Motor neuron (in vitro differentiated cells): ENCODE data around the gene PDE10A. TPM values are rescaled to one million over a fixed set of nuclear protein-coding genes. Genes with fewer than 3 reads are reported as not detected.
A peak's percentile ranks its signal among the peaks of the same experiment; 100 is the strongest.

Experiments
- ATAC-seq, 8 experiments: fragments of 200-7000 bp; cut with Tn5 transposase; replicated peaks in 6 of 8; 2 replicates each; pipeline ENCODE4 v1.8.0; 2021; ENCODE audit warnings: mild to moderate bottlenecking in 8 of 8, moderate library complexity in 8 of 8
- H3K27ac ChIP-seq, 2 donors: fragments of 250-450 bp; sonication (Bioruptor Pico); 2 replicates each; pipeline ENCODE4 v1.9.0; 2021; ENCODE audit warnings: antibody characterized with exemption in 2 of 2, mild to moderate bottlenecking in 2 of 2, moderate library complexity in 1 of 2
- H3K4me1 ChIP-seq, 2 donors: fragments of 250-450 bp; sonication (Bioruptor Pico); replicated peaks in 1 of 2; 2 replicates each; pipeline ENCODE4 v1.6.1; 2021; ENCODE audit warnings: antibody characterized with exemption in 2 of 2, mild to moderate bottlenecking in 2 of 2, moderate library complexity in 1 of 2
- H3K4me3 ChIP-seq, 5 donors: fragments of 250-450 bp; sonication (Bioruptor Pico); 2 replicates each; pipeline ENCODE4 v1.9.0; 2021; ENCODE audit warnings: antibody characterized with exemption in 5 of 5, mild to moderate bottlenecking in 5 of 5, moderate library complexity in 4 of 5
- WGBS, 10 experiments: fragments of 450-650 bp; shearing (Covaris generic); methylation state at CpG; one replicate each; pipeline ENCODE4 v1.0.0; 2022; 5-methylcytosine and 5-hydroxymethylcytosine counted together
- in situ Hi-C, 9 experiments: fragments of 400-800 bp; cut with MboI; loops; one replicate each; pipeline ENCODE4 v1.15.0; 2021; ENCODE audit warnings: low sequenced_read_pairs in 9 of 9, low pct_unique_long_range_greater_than_20kb in 2 of 9; ENCODE audit not compliant: unreplicated experiment in 9 of 9
- total RNA-seq, 8 experiments: library from RNA; unstranded; fragments of 300-600 nt; gene quantifications; 2 replicates each; pipeline versions ENCODE4 v1.2.3 to v1.2.4, GENCODE V29; 2022

Gene PDE10A
- total RNA-seq, 8 experiments from 2014 or later, result 1.0 to 15.4 (median 14.5) TPM

GRCh38 chr6:165580136-165580535, 82.9 kb downstream of the PDE10A start:
- in situ Hi-C loops, result no loop called here
- ATAC-seq, result no peak
- Histone ChIP-seq H3K27ac (no peak overlapping the region), H3K4me1 (no peaks in the 10 kb centered on the region), H3K4me3 (no peak overlapping the region)
- WGBS, 10 experiments, result 8 to 100% (median 91%) methylated on average over 2 to 3 of the region's 3 CpGs

GRCh38 chr6:165579151-165579550, 83.9 kb downstream of the PDE10A start:
- Histone ChIP-seq H3K4me3 (no peak overlapping the region), H3K27ac (no peak overlapping the region), H3K4me1 (no peaks in the 10 kb centered on the region)
- in situ Hi-C loops, result no loop called here
- ATAC-seq, result no peak

- WGBS, 10 experiments, result 15 to 98% methylated on average over 5 to 7 of the region's 13 CpGs; no CpG with 5 or more reads in 8 of the 10 experiments
- Histone ChIP-seq H3K4me3 (no peak overlapping the region), H3K27ac (no peak overlapping the region), H3K4me1 (no peaks in the 10 kb centered on the region)
- no peak for ATAC-seq
- in situ Hi-C loops, result no loop called here
Measured at GRCh38 chr6:165577556-165577955, 85.5 kb downstream of the PDE10A start.

GRCh38 chr6:165575158-165575549, 87.9 kb downstream of the PDE10A start:
- 0 to 81% (median 53%) methylated on average over 2 to 3 of the region's 3 CpGs; no CpG with 5 or more reads in 3 of the 10 experiments for WGBS, 10 experiments
- H3K4me3 ChIP-seq, result no peak overlapping the region
- H3K4me1 ChIP-seq, result no peaks in the 10 kb centered on the region
- no peak overlapping the region for H3K27ac ChIP-seq
- in situ Hi-C loops, result no loop called here
- ATAC-seq, result no peak

GRCh38 chr6:165574220-165575157, 88.6 kb downstream of the PDE10A start:
- Histone ChIP-seq H3K27ac (no peak overlapping the region), H3K4me1 (no peaks in the 10 kb centered on the region), H3K4me3 (no peak overlapping the region)
- 30 to 97% (median 89%) methylated on average over 3 to 6 of the region's 6 CpGs; no CpG with 5 or more reads in 1 of the 10 experiments for WGBS, 10 experiments
- no peak for ATAC-seq
- in situ Hi-C loops, result no loop called here

DNA sequence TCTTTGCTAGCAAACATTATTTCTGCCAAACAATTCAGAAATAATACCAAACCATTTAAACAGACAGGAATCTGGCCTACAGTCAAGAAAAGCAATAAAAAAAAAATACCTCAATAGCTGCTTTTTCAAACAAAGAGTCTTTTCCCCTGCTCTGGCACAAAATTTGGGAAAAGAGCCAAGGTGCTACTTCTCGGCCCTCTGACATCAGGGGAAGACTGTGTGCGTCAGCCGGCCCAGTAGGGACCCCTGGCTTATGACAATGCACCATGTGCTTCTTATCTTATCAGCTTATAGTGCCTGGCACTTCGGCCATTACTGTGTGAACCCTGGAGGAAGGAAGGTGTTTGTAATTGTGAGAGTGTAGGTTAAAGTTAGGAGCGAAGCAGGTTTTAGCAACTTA, 89.4 kb downstream of the PDE10A start:
- no peaks in the 10 kb centered on the region for H3K4me1 ChIP-seq
- ATAC-seq, result peak in 1 of 8 experiments; percentile 55
- no peak overlapping the region for H3K4me3 ChIP-seq
- 3 to 100% (median 84%) methylated on average over 2 to 5 of the region's 5 CpGs; no CpG with 5 or more reads in 2 of the 10 experiments for WGBS, 10 experiments
- in situ Hi-C loops, result no loop called here
- H3K27ac ChIP-seq, result no peak overlapping the region

- H3K27ac ChIP-seq, result no peak overlapping the region
- ATAC-seq, result no peak
- no peaks in the 10 kb centered on the region for H3K4me1 ChIP-seq
- in situ Hi-C loops, result no loop called here
- WGBS, 10 experiments, result 6 to 100% (median 93%) methylated on average over 1 to 3 of the region's 3 CpGs; no CpG with 5 or more reads in 1 of the 10 experiments
- no peak overlapping the region for H3K4me3 ChIP-seq
Measured at GRCh38 chr6:165571721-165572132, 91.3 kb downstream of the PDE10A start.

- H3K27ac ChIP-seq, result no peak overlapping the region
- no peak for ATAC-seq
Measured at GRCh38 chr6:165571068-165571682, 91.9 kb downstream of the PDE10A start.

DNA sequence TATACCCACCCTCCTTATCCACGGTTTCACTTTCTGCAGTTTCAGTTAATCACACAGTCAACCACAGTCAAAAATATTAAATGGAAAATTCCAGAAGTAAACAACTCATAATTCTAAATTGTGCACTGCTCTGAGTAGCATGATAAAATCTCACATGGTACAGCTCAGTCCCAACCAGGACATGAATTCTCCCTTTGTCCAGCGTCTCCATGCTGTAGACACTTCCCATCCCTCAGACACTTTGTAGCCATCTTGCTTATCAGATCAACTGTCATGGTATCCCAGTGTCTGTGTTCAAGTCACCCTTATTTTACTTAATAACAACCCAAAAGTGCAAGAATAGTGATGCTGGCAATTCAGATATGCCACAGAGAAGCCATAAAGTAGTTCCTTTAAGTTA, 94.7 kb downstream of the PDE10A start:
- in situ Hi-C loops, result no loop called here
- WGBS, 10 experiments, result 19 to 100% (median 90%) methylated on average over 1 to 2 of the region's 2 CpGs; no CpG with 5 or more reads in 3 of the 10 experiments
- no peak overlapping the region for H3K4me3 ChIP-seq
- no peak for ATAC-seq
- no peak overlapping the region for H3K27ac ChIP-seq
- H3K4me1 ChIP-seq, result no peaks in the 10 kb centered on the region

More at GRCh38 chr6:165571068-165571682, 91.9 kb downstream of the PDE10A start:
- 0 to 100% (median 93%) methylated on average over 2 of the region's 2 CpGs; no CpG with 5 or more reads in 1 of the 10 experiments for WGBS, 10 experiments
- H3K4me3 ChIP-seq, result no peak overlapping the region
- in situ Hi-C loops, result no loop called here
- no peaks in the 10 kb centered on the region for H3K4me1 ChIP-seq

DNA sequence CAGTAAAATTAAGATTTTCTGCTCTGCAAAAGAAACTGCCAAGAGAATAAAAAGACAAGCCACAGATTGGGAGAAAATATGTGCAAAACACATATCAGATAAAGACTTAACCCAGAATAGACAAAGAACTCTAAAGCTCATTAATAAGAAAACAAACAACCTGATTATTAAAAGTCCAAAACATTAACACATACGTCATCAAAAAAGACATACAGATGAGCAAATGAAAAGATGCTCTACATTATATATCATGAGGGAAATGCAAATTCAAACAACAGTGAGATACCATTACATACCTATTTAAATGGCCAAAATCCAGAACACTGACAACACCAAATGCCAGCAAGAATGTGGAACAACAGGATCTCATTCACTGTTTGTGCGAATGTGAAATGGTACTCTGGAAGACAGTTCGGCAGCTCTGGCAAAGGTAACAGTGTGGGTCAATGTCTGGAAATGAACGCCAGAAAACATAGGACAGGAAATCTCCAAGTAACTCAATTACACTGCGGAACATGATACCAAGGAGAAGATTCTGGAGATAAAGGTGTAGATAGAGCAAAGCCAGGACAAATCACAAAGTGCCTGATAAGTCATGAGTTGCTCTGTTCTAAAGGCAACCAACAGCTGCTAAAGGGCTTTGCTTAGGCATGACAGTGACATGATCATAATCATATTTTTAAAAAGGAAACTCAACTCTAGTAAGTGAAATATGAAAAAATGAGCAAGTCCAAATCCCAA, 96.8 kb downstream of the PDE10A start:
- no peak for ATAC-seq
- 27 to 100% (median 91%) methylated on average over 3 to 5 of the region's 5 CpGs for WGBS, 10 experiments
- H3K4me1 ChIP-seq, result no peaks in the 10 kb centered on the region
- H3K27ac ChIP-seq, result no peak overlapping the region
- in situ Hi-C loops, result no loop called here
- H3K4me3 ChIP-seq, result no peak overlapping the region

DNA sequence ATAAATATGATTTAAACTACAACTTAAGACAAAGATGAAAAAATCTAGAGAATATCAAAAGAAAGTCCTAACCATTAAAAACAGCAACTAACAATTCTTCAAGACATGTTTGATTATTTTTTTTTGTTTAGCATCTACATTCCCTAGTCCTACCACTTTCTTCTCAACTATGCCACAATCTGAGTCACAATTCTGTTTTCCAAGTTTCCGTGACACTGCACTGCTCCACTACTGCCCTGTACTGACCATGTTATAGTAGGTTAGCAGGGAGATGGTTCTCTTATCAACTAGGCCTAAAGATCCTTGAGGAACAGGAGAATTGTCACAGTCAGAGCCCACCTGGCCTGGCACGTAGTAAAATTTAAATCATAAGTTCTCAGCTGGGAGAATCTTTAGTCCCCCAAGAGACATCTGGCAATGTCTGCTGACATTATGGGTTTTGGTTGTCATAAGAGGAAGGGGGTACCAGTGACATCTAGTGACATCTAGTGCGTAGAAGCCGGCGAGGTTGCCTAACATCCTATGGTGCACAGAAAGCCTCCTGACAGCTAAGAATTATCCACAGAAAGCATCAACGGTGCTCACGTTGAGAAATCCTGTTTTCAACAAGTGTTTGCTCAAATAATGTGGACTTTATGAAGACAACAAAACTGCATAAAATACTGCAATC, 100.5 kb downstream of the PDE10A start:
- ATAC-seq, result no peak
- in situ Hi-C loops, result no loop called here
- Histone ChIP-seq H3K4me1 (no peaks in the 10 kb centered on the region), H3K27ac (no peak overlapping the region), H3K4me3 (no peak overlapping the region)
- 0 to 100% (median 66%) methylated on average over 1 to 5 of the region's 7 CpGs for WGBS, 10 experiments

GRCh38 chr6:165559632-165560031, 103.4 kb downstream of the PDE10A start:
- Histone ChIP-seq H3K4me3 (no peak overlapping the region), H3K27ac (no peak overlapping the region), H3K4me1 (no peaks in the 10 kb centered on the region)
- in situ Hi-C loops, result no loop called here
- ATAC-seq, result no peak
- WGBS, 10 experiments, result 26 to 100% (median 84%) methylated on average over 3 to 7 of the region's 7 CpGs; no CpG with 5 or more reads in 4 of the 10 experiments
